ENCODE measurements around the gene COASY.

Gene COASY

GRCh38 chr17:42612013-42612412 lies 50.1 kb downstream of the COASY start:
- no peaks in the 10 kb centered on the region for H3K9me3 ChIP-seq (ENCODE audit: insufficient read depth, low read length)
- TF ChIP-seq, protein P1, sequence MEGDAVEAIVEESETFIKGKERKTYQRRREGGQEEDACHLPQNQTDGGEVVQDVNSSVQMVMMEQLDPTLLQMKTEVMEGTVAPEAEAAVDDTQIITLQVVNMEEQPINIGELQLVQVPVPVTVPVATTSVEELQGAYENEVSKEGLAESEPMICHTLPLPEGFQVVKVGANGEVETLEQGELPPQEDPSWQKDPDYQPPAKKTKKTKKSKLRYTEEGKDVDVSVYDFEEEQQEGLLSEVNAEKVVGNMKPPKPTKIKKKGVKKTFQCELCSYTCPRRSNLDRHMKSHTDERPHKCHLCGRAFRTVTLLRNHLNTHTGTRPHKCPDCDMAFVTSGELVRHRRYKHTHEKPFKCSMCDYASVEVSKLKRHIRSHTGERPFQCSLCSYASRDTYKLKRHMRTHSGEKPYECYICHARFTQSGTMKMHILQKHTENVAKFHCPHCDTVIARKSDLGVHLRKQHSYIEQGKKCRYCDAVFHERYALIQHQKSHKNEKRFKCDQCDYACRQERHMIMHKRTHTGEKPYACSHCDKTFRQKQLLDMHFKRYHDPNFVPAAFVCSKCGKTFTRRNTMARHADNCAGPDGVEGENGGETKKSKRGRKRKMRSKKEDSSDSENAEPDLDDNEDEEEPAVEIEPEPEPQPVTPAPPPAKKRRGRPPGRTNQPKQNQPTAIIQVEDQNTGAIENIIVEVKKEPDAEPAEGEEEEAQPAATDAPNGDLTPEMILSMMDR (IDR thresholded peaks at IDR 0.05; ENCODE audit: insufficient read depth, low read length, poor library complexity, severe bottlenecking), result no peak
- no peak for TF ChIP-seq EZH2phosphoT487 (conservative IDR thresholded peaks at IDR 0.05; ENCODE audit: low read length)
- H3F3A ChIP-seq (ENCODE audit: insufficient read depth), result no peaks in the 10 kb centered on the region
- no peak overlapping the region for H3K27ac ChIP-seq (ENCODE audit: low read depth, low read length)
- H3K4me3 ChIP-seq (ENCODE audit: insufficient read depth, low read length, poor library complexity, severe bottlenecking), result no peak overlapping the region
- H3K9ac ChIP-seq (ENCODE audit: low read length), result no peak overlapping the region
- H3K4me2 ChIP-seq (ENCODE audit: low read depth, low read length, poor library complexity, severe bottlenecking), result no peak overlapping the region
- H3K9me2 ChIP-seq (replicated peaks; ENCODE audit: insufficient read depth, low read length), result no peaks in the 10 kb centered on the region
- H4K20me1 ChIP-seq (ENCODE audit: low read depth, low read length), result no peaks in the 10 kb centered on the region
- H3K36me3 ChIP-seq (ENCODE audit: low read length), result 0 out of 2 replicates have a peak, but pooled peaks cover 9% of the 10 kb centered on the region
- H3K79me2 ChIP-seq (ENCODE audit: insufficient read depth, low read length), result peaks cover 35% of the 10 kb centered on the region
- H3K27me3 ChIP-seq (ENCODE audit: low read length), result no peaks in the 10 kb centered on the region
- no peak overlapping the region for H2AFZ ChIP-seq (ENCODE audit: low read depth, low read length, severe bottlenecking)

DNA sequence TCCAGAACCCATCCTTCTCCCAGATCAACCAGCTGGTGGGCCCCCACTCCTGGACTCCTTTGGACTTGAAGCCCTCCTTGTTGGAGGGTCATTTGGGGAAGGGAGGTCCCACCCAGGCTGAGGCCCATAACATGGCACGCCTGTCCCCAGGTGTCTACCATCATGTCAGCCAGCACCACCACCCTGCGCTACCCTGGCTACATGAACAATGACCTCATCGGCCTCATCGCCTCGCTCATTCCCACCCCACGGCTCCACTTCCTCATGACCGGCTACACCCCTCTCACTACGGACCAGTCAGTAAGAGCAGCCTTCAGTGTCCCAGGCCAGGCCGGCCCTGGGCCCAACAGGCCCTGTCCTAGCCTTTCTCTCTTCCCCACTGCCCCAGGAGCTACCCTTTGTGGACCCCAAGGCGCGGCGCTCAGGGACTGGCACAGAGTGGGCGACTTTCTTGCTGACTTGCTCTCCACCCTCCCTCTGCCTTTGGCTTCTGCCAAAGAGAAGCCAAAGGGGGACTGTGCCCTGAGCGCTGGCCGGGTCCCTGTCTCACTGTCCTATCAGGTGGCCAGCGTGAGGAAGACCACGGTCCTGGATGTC lies 51.8 kb downstream of the COASY start:
- Histone ChIP-seq H3K4me2 (ENCODE audit: low read depth, low read length, poor library complexity, severe bottlenecking) (no peak overlapping the region), H3K9me3 (ENCODE audit: insufficient read depth, low read length) (no peaks in the 10 kb centered on the region), H3F3A (ENCODE audit: insufficient read depth) (peaks cover 9% of the 10 kb centered on the region), H3K9me2 (replicated peaks; ENCODE audit: insufficient read depth, low read length) (no peaks in the 10 kb centered on the region), H3K9ac (ENCODE audit: low read length) (no peak overlapping the region), H3K79me2 (ENCODE audit: insufficient read depth, low read length) (peaks cover 17% of the 10 kb centered on the region), H3K36me3 (ENCODE audit: low read length) (0 out of 2 replicates have a peak, but pooled peaks cover 9% of the 10 kb centered on the region), H3K4me3 (ENCODE audit: insufficient read depth, low read length, poor library complexity, severe bottlenecking) (no peak overlapping the region), H3K27me3 (ENCODE audit: low read length) (no peaks in the 10 kb centered on the region), H4K20me1 (ENCODE audit: low read depth, low read length) (no peaks in the 10 kb centered on the region), H2AFZ (ENCODE audit: low read depth, low read length, severe bottlenecking) (no peak overlapping the region), H3K27ac (ENCODE audit: low read depth, low read length) (no peak overlapping the region)
- TF ChIP-seq, protein P1 (IDR thresholded peaks at IDR 0.05; ENCODE audit: insufficient read depth, low read length, poor library complexity, severe bottlenecking), result no peak
- no peak for TF ChIP-seq EZH2phosphoT487 (conservative IDR thresholded peaks at IDR 0.05; ENCODE audit: low read length)
